EL (cell line): Measurements from ENCODE around the gene DDX41.
"Not testable (repeated sequence)": the region's sequence is repeated elsewhere in the genome, so short reads cannot be mapped to it uniquely, and the experiment has no call there.

Experiments used
- DNase-seq: peaks from one replicate; pipeline ENCODE4 v3.0.0-alpha.2; 2016

The DDX41 gene

DNA sequence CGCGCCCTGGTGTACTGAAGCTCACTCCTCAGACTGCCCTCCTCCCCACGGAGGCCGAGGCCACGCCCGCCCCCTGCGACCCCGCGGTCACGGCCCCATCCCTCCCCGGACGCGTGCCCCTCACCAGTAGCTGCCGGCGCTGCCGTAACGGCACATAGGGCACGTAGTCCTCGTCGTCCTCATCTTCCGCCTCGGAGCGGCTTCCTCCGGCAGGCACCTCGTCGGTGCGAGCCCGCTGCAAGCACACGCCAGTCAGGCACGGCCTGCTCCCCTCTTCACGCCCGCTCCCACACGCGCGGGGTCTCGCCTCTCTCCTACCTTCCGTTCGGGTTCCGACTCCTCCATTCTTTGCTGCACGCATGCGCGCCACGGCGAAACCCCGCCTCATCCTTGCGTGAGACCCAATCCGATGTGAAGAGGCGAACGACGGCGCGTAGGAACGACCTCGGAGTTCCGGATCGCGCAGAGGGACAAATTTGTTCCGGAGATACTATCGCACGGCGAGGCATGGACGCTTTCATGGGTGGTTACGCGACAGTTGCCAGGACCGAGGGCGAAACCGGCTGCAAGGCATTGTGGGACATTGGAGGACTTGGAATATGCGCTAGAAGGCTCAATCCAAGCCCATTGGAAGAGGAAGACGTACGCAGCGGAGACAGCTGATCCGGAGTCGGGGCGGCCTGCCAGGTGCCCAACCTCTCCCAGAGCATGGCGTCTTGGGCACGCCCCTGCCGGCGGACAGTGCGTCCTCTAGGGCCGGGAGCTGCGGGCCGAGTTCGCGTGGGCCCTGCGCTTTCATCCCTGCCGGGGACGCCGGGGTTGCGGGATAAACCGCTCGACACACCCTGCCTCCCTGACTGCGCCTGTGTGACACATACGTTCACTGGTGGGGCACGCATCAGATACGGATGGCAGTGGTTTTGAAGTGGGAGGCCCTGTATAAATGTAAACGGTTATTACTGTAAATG, at the start of gene DDX41:
Gene DDX41, minus strand, starts transcription at position 361 of the 968 bp plus-strand sequence. Its CDS starts 16 bp downstream, at position 345.
- DNase-seq = peak; percentile 99

- no peak for DNase-seq
Observed at GRCh38 chr5:177565046-177565445, 48.3 kb upstream of the DDX41 start.

- DNase-seq = not testable (repeated sequence)
Observed at GRCh38 chr5:177559446-177559941, 42.7 kb upstream of the DDX41 start.

DNA sequence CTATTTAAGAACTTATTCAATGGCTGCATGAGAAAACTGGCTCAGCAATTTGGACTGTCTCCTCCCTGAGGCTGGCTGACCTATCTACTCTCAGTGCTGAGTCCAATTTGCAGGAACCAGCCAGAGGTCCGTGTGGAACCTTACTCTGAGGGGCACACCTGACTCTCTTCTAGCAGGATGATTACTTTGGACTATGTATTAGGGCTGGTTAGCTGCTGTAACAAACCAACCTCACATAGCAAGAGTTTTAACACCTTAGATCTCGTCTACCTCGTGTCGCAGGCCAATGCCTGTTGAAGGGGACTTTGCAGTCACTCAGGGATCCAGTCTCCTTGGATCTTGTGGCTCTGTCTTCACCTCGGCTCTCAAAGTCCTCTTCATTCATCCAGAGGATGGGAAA, 41.0 kb upstream of the DDX41 start:
- no peak for DNase-seq

DNA sequence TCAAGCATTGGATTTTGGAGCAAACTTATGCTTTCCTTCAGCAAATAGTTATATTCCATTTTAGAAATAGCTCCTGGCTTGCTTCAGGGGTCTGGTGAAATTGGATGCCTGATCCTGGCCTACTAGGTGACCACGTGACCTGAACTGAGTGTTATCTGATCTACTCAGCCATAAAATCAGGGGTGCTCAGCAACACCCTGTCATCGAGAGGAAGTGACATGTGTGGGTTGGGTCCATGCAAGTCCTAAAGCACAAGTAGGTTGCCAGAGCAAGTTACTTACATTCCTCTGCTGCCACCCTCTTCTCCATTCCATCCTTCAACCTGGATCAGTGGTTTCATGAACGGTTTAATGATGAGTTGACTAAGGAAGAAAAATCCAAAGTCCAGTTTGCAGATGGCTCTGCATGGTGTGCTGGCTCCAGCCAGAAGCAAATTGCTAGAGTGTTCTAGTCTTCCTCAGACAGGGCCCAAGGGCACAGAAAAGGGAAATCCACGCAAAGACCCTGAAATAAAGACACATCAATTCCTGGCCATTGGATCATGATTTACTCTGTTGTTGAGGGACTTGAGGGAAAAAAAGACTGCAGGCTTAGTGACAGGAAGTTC, 40.4 kb upstream of the DDX41 start:
- peak; percentile 35 for DNase-seq

DNA sequence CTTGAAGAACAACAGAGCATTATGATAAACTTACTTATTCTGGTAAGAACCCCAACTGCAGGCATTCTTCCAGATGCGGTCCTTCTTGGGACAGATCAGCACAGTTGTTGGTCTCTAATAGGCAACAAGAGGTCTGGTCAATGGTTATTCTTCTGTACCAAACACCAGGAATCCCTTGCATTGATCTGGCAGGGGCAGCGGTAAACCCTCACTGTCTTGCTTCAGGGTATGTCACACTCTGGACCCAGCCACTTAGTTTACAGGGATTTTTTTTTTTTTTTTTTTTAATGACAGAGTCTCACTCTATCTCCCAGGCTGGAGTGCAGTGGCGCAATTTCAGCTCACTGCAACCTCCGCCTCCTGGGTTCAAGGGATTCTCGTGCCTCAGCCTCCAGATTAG, 38.9 kb upstream of the DDX41 start:
- DNase-seq = no peak

- no peak for DNase-seq
Observed at GRCh38 chr5:177555228-177555627, 38.5 kb upstream of the DDX41 start.

- peak; percentile 91 for DNase-seq
Observed at GRCh38 chr5:177554474-177555111, 37.8 kb upstream of the DDX41 start, which contains the start of gene FAM193B. Gene FAM193B (minus strand): TSS chr5:177554563. CDS start chr5:177554458, 105 bp downstream.

DNA sequence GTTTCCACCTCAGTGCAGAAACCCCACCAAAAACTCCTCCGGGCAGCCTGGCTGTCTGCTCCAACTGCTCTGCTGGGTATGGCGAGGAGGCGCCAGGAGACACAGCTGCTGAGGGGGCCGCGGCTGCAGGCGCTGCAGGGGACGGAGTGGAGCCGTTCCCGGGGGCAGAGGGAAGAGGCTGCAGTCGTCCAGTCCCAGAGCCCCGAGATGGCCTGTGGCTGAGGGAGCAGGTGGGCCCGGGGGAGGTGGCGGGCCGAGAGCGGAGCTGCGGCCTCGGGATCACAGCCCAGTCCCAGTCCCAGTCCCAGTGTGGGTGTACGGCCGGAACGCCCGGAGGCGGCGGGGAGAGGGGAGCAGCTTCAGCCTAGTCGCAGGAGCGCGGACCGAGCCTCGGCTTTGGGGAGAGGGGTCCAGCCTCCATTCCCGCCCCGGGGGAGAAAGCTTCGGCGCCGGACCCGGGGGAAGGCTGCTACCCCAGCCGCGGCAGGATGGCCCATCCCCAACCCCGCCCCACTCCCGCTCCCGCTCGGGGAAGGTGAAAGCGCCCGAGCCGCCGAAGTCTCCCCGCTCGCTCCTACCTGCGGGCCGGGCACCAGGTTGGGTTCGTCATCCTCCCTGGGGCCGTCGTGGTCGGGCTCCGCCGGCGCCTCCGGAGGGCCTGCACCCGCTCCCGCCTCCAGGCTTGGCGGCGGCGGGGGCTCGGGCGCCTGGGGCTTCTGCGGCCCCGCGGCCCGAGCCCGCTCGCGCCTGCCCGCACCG, 37.1 kb upstream of the DDX41 start:
- peak; percentile 26 for DNase-seq

DNA sequence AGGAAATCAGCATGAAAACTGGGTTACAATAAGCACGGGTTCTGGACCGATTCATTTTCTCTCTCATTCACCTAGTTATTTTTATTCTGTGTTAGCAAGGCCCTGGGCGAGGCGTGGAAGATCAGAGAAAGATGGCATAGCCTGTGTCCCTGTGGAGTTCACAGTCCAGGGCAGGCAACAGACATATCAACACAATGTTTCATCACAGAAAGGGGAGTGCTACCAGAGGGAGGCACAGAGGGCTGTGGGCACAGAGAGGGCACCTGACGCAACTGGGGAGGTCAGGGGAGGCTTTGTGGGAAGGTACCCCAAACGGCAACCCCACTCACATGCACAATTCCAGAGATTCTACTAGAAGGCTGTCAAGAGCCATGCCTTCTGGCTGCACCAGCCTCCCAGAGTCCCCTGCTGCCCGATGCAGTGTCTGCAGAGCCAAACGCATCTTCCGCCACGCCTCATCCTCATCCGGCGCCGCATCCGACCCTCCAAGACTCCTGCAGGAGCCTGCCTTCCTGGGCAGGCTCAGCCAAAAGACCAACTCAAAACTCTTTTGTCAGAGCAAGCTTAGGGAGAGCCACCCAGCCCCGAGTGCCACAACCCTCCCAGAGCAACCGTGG, 36.2 kb upstream of the DDX41 start:
- peak; percentile 51 for DNase-seq

DNA sequence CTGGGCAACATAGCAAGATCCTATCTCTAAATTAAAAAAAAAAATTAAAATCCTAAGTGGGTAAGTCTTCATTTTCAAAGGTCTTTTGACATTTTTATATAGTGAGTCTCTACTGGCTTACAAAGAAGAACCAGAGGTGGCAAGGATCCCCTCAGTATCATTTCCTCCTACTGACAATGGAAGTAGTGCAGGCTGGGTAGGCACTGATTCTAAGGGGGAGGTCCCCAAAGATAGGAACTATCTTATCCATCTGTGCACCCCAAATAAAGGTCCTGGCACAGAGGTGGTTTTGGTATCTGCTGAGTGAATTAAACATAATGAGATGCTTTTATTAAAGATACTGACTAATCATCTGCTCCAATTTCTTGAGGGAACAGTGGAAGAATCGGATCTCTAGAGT, 33.4 kb upstream of the DDX41 start:
- no peak for DNase-seq

GRCh38 chr5:177548495-177548894, 31.7 kb upstream of the DDX41 start:
- no peak for DNase-seq

DNA sequence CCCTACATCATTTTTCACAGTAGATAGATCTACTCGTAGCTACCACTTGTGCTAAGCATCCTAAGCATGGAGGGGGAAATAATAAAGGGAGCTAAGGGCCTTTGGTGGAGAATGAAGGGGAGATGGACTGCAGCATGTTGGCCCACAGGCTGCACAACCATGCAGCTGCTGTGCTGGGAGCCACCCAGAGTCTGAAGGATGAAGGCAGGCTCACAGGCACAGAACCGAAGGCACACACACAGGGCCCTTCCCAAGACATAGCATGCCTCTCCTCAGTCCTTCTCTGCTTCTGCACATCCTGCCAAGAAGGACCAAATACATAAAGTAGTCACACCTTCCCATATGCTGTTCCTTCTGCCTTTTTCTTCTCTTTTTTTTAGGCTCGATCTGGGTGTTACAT, 31.0 kb upstream of the DDX41 start:
- no peak for DNase-seq

- DNase-seq = peak; percentile 98
Observed at GRCh38 chr5:177546258-177546741, 29.5 kb upstream of the DDX41 start.

- DNase-seq = peak; percentile 76
Observed at GRCh38 chr5:177545487-177546257, 28.9 kb upstream of the DDX41 start.

DNA sequence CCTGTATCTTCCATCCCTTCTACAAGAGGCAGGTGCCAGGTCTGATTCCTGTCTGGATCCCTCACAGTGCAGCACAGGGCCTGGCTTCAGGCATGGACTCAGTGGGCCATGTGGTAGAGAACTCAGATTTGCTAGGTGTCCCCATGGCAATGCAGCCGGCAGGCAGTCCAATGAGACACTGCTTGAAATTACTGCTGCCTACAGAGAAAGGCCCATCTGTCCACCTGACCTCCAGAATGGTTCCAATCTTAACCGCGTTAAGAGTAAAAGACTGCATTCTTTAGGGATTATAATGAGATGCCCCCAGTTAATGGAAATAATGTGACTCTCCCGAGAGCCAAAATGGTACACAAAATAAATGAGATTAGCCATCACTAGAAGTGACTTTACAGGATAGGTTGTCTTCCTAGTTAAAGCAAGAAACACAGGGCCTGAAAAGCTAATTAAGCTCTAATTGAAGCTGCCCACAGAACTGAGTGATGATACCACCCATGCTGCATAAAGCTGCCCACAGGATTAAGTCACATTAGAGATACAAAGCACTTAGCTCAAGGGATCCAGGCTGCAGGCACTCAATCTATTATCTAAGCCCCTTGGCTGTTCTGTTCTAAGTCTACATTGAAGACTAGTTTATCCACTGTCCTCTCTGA, 26.2 kb upstream of the DDX41 start:
- no peak for DNase-seq

DNA sequence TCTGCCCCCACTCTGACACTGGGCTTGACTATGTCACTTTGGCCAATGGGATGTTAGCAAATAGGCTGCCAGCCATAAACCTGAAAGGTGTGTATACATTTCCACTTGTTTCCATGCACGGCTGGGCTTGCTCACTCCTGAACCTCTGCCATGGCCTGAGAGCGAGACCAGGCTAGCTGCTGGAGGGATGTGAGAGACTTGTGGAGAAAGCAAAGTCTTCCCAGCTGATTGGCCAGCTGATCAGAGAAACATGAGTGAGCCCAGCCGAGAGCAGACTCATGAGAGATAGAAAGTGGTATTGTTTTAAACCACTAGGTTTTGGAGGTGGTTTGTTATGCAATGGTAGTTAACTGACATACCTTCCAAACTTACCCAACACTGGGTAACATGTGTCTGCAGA, 23.7 kb upstream of the DDX41 start:
- DNase-seq = no peak

GRCh38 chr5:177539411-177539810, 22.6 kb upstream of the DDX41 start:
- DNase-seq = peak; percentile 63

GRCh38 chr5:177538876-177539275, 22.1 kb upstream of the DDX41 start:
- no peak for DNase-seq
